Stimulated activated naive CD8-positive, alpha-beta T cell treated with anti-CD3 and anti-CD28 coated beads, Interleukin-15, amount 100 ng/mL, for 72 hours (primary cell): ENCODE results near the gene RELN.
"Not testable (repeated sequence)": the region's sequence is repeated elsewhere in the genome, so short reads cannot be mapped to it uniquely, and the experiment has no call there.

Experiments
- ATAC-seq: fragments of 150-1000 bp; cut with Tn5 transposase; 2 replicates; pipeline ENCODE4 v1.10.0; 2021; ENCODE audit warnings: mild to moderate bottlenecking, moderate library complexity
- DNase-seq, 2 donors: peaks; one replicate each; pipeline ENCODE4 v3.0.0; 2021 to 2022
- H3K27ac Mint-ChIP-seq, 2 donors: one replicate each; pipeline ENCODE4 v1.8.0; 2022; ENCODE audit warnings: mild to moderate bottlenecking in 2 of 2, mixed read lengths in 2 of 2, moderate library complexity in 2 of 2
- H3K27me3 Mint-ChIP-seq: one replicate; pipeline ENCODE4 v1.8.0; 2022; ENCODE audit warnings: mixed read lengths
- H3K4me1 Mint-ChIP-seq: one replicate; pipeline ENCODE4 v1.8.0; 2022; ENCODE audit warnings: mild to moderate bottlenecking, mixed read lengths
- H3K4me3 Mint-ChIP-seq, 2 donors: one replicate each; pipeline ENCODE4 v1.8.0; 2022; ENCODE audit warnings: mild to moderate bottlenecking in 2 of 2, mixed read lengths in 2 of 2, moderate library complexity in 1 of 2
- H3K9me3 Mint-ChIP-seq, 2 donors: one replicate each; pipeline ENCODE4 v1.8.0; 2022; ENCODE audit warnings: mixed read lengths in 2 of 2

RELN gene

GRCh38 chr7:103936558-103936957 lies 52.9 kb downstream of the RELN start:
- Mint-ChIP-seq H3K4me1 (no peaks in the 10 kb centered on the region), H3K4me3 (no peak overlapping the region), H3K27ac (no peak overlapping the region), H3K27me3 (peaks cover 32% of the 10 kb centered on the region), H3K9me3 (no peaks in the 10 kb centered on the region)
- no peak for ATAC-seq
- no peak for DNase-seq

GRCh38 chr7:103934508-103934907 lies 55.0 kb downstream of the RELN start:
- Mint-ChIP-seq H3K27me3 (peaks cover 26% of the 10 kb centered on the region), H3K9me3 (no peaks in the 10 kb centered on the region), H3K4me3 (no peak overlapping the region), H3K27ac (no peak overlapping the region), H3K4me1 (no peaks in the 10 kb centered on the region)
- ATAC-seq (no peak), DNase-seq (no peak)

- Mint-ChIP-seq H3K27me3 (peaks cover 26% of the 10 kb centered on the region), H3K4me1 (no peaks in the 10 kb centered on the region), H3K27ac (no peak overlapping the region), H3K4me3 (no peak overlapping the region), H3K9me3 (no peaks in the 10 kb centered on the region)
- DNase-seq (no peak), ATAC-seq (no peak)
These were observed 57.1 kb downstream of the RELN start for GRCh38 chr7:103932389-103932788.

GRCh38 chr7:103929901-103930311 lies 59.6 kb downstream of the RELN start:
- ATAC-seq (no peak), DNase-seq (no peak)
- Mint-ChIP-seq H3K4me1 (no peaks in the 10 kb centered on the region), H3K4me3 (no peak overlapping the region), H3K27ac (no peak overlapping the region), H3K9me3 (no peaks in the 10 kb centered on the region), H3K27me3 (peaks cover 11% of the 10 kb centered on the region)

GRCh38 chr7:103928581-103928980 lies 60.9 kb downstream of the RELN start:
- DNase-seq, result no peak
- no peak overlapping the region for H3K27ac Mint-ChIP-seq
- ATAC-seq, result no peak
- no peaks in the 10 kb centered on the region for H3K9me3 Mint-ChIP-seq
- H3K4me3 Mint-ChIP-seq, result no peak overlapping the region
- H3K27me3 Mint-ChIP-seq, result peaks cover 11% of the 10 kb centered on the region
- no peaks in the 10 kb centered on the region for H3K4me1 Mint-ChIP-seq

- no peak for DNase-seq
- H3K9me3 Mint-ChIP-seq, result no peaks in the 10 kb centered on the region
- no peak for ATAC-seq
- H3K4me3 Mint-ChIP-seq, result no peak overlapping the region
- H3K4me1 Mint-ChIP-seq, result no peaks in the 10 kb centered on the region
- no peak overlapping the region for H3K27ac Mint-ChIP-seq
- H3K27me3 Mint-ChIP-seq, result no peaks in the 10 kb centered on the region
These were observed 65.3 kb downstream of the RELN start for GRCh38 chr7:103924184-103924583.

GRCh38 chr7:103922407-103922806 lies 67.1 kb downstream of the RELN start:
- no peak for DNase-seq
- no peak overlapping the region for H3K27ac Mint-ChIP-seq
- no peaks in the 10 kb centered on the region for H3K27me3 Mint-ChIP-seq
- no peaks in the 10 kb centered on the region for H3K9me3 Mint-ChIP-seq
- no peaks in the 10 kb centered on the region for H3K4me1 Mint-ChIP-seq
- no peak overlapping the region for H3K4me3 Mint-ChIP-seq
- no peak for ATAC-seq

GRCh38 chr7:103921692-103922091 lies 67.8 kb downstream of the RELN start:
- DNase-seq, result no peak
- Mint-ChIP-seq H3K4me3 (no peak overlapping the region), H3K4me1 (no peaks in the 10 kb centered on the region), H3K9me3 (no peaks in the 10 kb centered on the region), H3K27ac (no peak overlapping the region), H3K27me3 (no peaks in the 10 kb centered on the region)
- ATAC-seq, result no peak

- DNase-seq (no peak), ATAC-seq (no peak)
- no peaks in the 10 kb centered on the region for H3K9me3 Mint-ChIP-seq
- no peaks in the 10 kb centered on the region for H3K27me3 Mint-ChIP-seq
- no peak overlapping the region for H3K4me3 Mint-ChIP-seq
- no peak overlapping the region for H3K27ac Mint-ChIP-seq
- no peaks in the 10 kb centered on the region for H3K4me1 Mint-ChIP-seq
These were observed 70.1 kb downstream of the RELN start for GRCh38 chr7:103919272-103919868.

GRCh38 chr7:103918631-103919271 lies 70.7 kb downstream of the RELN start:
- Mint-ChIP-seq H3K4me1 (no peaks in the 10 kb centered on the region), H3K27me3 (no peaks in the 10 kb centered on the region), H3K9me3 (no peaks in the 10 kb centered on the region), H3K4me3 (no peak overlapping the region), H3K27ac (no peak overlapping the region)
- no peak for ATAC-seq
- DNase-seq, result no peak

- ATAC-seq, result no peak
- H3K9me3 Mint-ChIP-seq, result no peaks in the 10 kb centered on the region
- no peaks in the 10 kb centered on the region for H3K27me3 Mint-ChIP-seq
- H3K4me3 Mint-ChIP-seq, result no peak overlapping the region
- no peak overlapping the region for H3K27ac Mint-ChIP-seq
- H3K4me1 Mint-ChIP-seq, result no peaks in the 10 kb centered on the region
- no peak for DNase-seq
These were observed 73.6 kb downstream of the RELN start for GRCh38 chr7:103915680-103916357.

GRCh38 chr7:103914147-103914899 lies 75.1 kb downstream of the RELN start:
- Mint-ChIP-seq H3K27ac (no peak overlapping the region), H3K27me3 (no peaks in the 10 kb centered on the region), H3K4me1 (no peaks in the 10 kb centered on the region), H3K4me3 (no peak overlapping the region), H3K9me3 (no peaks in the 10 kb centered on the region)
- no peak for DNase-seq
- ATAC-seq, result no peak

GRCh38 chr7:103912891-103913605 lies 76.4 kb downstream of the RELN start:
- no peaks in the 10 kb centered on the region for H3K9me3 Mint-ChIP-seq
- no peaks in the 10 kb centered on the region for H3K27me3 Mint-ChIP-seq
- DNase-seq (no peak), ATAC-seq (no peak)
- no peaks in the 10 kb centered on the region for H3K4me1 Mint-ChIP-seq
- no peak overlapping the region for H3K4me3 Mint-ChIP-seq
- H3K27ac Mint-ChIP-seq, result no peak overlapping the region

- H3K27me3 Mint-ChIP-seq, H3K27ac Mint-ChIP-seq, H3K4me3 Mint-ChIP-seq, H3K4me1 Mint-ChIP-seq, H3K9me3 Mint-ChIP-seq, DNase-seq, ATAC-seq: not testable (repeated sequence)
These were observed 78.4 kb downstream of the RELN start for GRCh38 chr7:103911015-103911414.

- Mint-ChIP-seq H3K4me1 (no peaks in the 10 kb centered on the region), H3K9me3 (no peaks in the 10 kb centered on the region), H3K4me3 (no peak overlapping the region), H3K27ac (no peak overlapping the region), H3K27me3 (peaks cover 8% of the 10 kb centered on the region)
- DNase-seq (no peak), ATAC-seq (no peak)
These were observed 83.5 kb downstream of the RELN start for GRCh38 chr7:103905997-103906396.
